NCI-H1436 (cell line): ENCODE measurements around the gene ASB11.
"Not testable (repeated sequence)": the region's sequence is repeated elsewhere in the genome, so short reads cannot be mapped to it uniquely, and the experiment has no call there.

Experiments used
- DNase-seq: peaks from one replicate; lab custom pipeline; 2025; lab: John Stamatoyannopoulos, UW

Gene ASB11

GRCh38 chrX:15305899-15306298, 9.5 kb downstream of the ASB11 start:
- DNase-seq: not testable (repeated sequence)

- no peak for DNase-seq
Measured at GRCh38 chrX:15301924-15302323, 13.5 kb downstream of the ASB11 start.

- no peak for DNase-seq
Measured at GRCh38 chrX:15299941-15300851, 15.2 kb downstream of the ASB11 start.

- no peak for DNase-seq
Measured at GRCh38 chrX:15298780-15299179, 16.7 kb downstream of the ASB11 start.

GRCh38 chrX:15298201-15298600, 17.2 kb downstream of the ASB11 start:
- DNase-seq: no peak

- DNase-seq: no peak
Measured at GRCh38 chrX:15293451-15293850, 22.0 kb downstream of the ASB11 start.

GRCh38 chrX:15292861-15293260, 22.6 kb downstream of the ASB11 start:
- no peak for DNase-seq

- no peak for DNase-seq
Measured at GRCh38 chrX:15277604-15278003, 37.8 kb downstream of the ASB11 start.

- DNase-seq: no peak
Measured at GRCh38 chrX:15274946-15275345, 40.5 kb downstream of the ASB11 start.

- not testable (repeated sequence) for DNase-seq
Measured at GRCh38 chrX:15273275-15273674, 42.2 kb downstream of the ASB11 start.

GRCh38 chrX:15271757-15272156, 43.7 kb downstream of the ASB11 start:
- no peak for DNase-seq

- no peak for DNase-seq
Measured at GRCh38 chrX:15269618-15270521, 45.6 kb downstream of the ASB11 start, which contains the start of gene ASB9. Gene ASB9 (minus strand): TSS chrX:15270083. CDS start chrX:15269874, 209 bp downstream.

GRCh38 chrX:15269120-15269519, 46.3 kb downstream of the ASB11 start:
- DNase-seq: no peak

GRCh38 chrX:15254852-15255251, 60.6 kb downstream of the ASB11 start:
- no peak for DNase-seq

- DNase-seq: no peak
Measured at GRCh38 chrX:15245896-15246295, 69.5 kb downstream of the ASB11 start.

- DNase-seq: no peak
Measured at GRCh38 chrX:15244421-15244820, 71.0 kb downstream of the ASB11 start.

GRCh38 chrX:15242899-15243555, 72.4 kb downstream of the ASB11 start:
- DNase-seq: peak; percentile 43

GRCh38 chrX:15241301-15241700, 74.1 kb downstream of the ASB11 start:
- no peak for DNase-seq

GRCh38 chrX:15240414-15240813, 75.0 kb downstream of the ASB11 start:
- no peak for DNase-seq

GRCh38 chrX:15236146-15236545, 79.3 kb downstream of the ASB11 start:
- DNase-seq: no peak

- no peak for DNase-seq
Measured at GRCh38 chrX:15235001-15235400, 80.4 kb downstream of the ASB11 start.

GRCh38 chrX:15233416-15234015, 81.9 kb downstream of the ASB11 start:
- no peak for DNase-seq
